NCI-H82 (cell line): Measurements from ENCODE around the gene TRIO.

ENCODE experiments used
- DNase-seq: peaks from one replicate; lab custom pipeline; 2025; lab: John Stamatoyannopoulos, UW

The TRIO gene

DNA sequence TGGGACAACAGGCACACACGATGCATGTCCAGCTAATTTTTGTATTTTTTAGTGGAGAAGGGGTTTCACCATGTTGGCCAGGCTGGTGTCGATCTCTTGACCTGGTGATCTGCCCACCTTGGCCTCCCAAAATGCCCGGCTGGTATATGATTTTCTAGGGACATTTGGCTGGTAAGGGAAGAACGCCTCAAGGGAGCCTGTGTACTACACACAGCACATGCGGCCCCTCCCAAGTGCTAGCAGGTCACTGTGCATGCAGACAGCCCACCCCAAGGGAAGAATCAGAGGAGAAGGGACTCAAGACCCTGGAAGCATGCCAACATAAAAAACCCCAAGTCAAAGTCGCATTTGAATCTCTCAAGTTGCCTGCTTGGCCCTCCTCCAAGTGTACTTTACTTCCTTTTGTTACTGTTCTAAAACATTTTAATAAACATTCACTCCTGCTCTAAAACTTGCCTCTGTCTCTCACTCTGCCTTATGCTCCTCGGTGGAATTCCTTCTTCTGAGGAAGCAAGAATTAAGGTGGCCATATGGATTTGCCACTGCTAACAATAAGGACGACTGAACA, 414.1 kb downstream of the TRIO start:
- DNase-seq: peak; percentile 67

DNA sequence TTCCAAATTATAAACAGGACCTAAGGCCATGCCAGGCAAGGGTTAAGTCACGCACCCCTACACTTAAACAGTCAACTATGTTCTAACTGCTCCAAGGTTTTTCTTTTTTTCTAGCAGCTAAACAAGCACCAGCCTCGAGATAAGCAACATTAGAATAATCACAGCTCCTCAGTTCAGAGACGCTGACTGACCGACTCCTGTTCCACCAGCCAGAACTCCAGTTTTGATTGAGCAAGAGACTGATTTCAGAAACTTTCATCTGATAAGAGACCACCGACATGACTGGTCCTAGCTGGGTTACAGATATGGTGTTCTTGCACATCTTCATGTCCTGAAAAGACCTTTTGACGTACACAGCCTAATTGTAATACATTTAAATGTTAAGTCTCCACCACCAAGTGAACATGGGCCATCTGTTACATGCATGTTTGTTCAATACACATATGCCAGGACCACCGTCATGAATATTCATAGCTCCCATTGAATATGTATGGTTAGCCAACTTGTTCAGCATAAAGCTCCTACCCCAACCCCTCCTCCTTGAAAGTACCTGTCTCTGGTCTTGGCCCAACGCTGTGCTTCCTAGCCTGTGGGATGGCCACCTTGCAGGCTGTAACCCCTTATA, 414.8 kb downstream of the TRIO start:
- peak; percentile 67 for DNase-seq
